Measurements from ENCODE around the gene CLEC2A. TPM values are rescaled to one million over a fixed set of nuclear protein-coding genes. Genes with fewer than 3 reads are reported as not detected.

CLEC2A gene
- total and polyA plus RNA-seq, 2 experiments from 2014 or later, result not detected

- TF ChIP-seq REST (IDR thresholded peaks at IDR 0.05; ENCODE audit: unreplicated experiment) (no peak), ZNF331 (CRISPR knock-in tag; IDR thresholded peaks at IDR 0.05; ENCODE audit: low read depth) (no peak), STAT1 (IDR thresholded peaks at IDR 0.05; ENCODE audit: unreplicated experiment) (no peak), ZNF114 (CRISPR knock-in tag; IDR thresholded peaks at IDR 0.05) (no peak)
These were observed 9.7 kb upstream of the CLEC2A start (continued) for GRCh38 chr12:9941838-9942237.

DNA sequence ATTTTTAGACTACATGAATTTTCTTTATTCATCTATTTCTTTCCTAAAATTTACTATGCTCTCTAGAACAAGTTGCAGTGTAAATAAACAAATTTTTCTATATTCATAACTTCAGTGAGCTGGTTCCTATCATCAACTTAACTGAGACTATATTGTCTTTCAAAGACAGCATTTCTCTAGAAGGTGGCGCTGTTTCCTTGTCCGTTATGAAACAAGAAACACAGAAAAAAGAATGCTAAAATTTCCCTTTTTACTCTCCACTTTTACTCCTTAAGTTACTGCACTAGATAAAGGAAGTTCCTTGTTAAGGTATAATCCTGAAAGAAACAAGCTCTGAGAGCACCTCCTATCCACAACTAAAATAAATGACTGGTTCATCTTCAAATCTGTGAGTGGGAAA lies 8.2 kb upstream of the CLEC2A start:
- H4K20me1 ChIP-seq (replicated peaks; ENCODE audit: insufficient read depth), result no peaks in the 10 kb centered on the region
- Mint-ChIP-seq H3K27ac (no peak overlapping the region), H3K36me3 (ENCODE audit: low read depth) (no peaks in the 10 kb centered on the region), H3K4me3 (no peak overlapping the region), H3K4me1 (no peaks in the 10 kb centered on the region), H3K9me3 (no peaks in the 10 kb centered on the region), H3K27me3 (ENCODE audit: insufficient read depth, low read depth, poor library complexity) (no peaks in the 10 kb centered on the region)
- no peaks in the 10 kb centered on the region for H3K9me2 ChIP-seq (ENCODE audit: insufficient read depth)
- H3K36me3 ChIP-seq (ENCODE audit: insufficient read depth), result no peaks in the 10 kb centered on the region
- H3K4me1 ChIP-seq (ENCODE audit: insufficient read depth), result no peaks in the 10 kb centered on the region
- H3K27me3 ChIP-seq (ENCODE audit: insufficient read depth), result no peaks in the 10 kb centered on the region
- no peaks in the 10 kb centered on the region for H3F3A ChIP-seq (replicated peaks; ENCODE audit: low read depth)
- H3K27ac ChIP-seq (ENCODE audit: low read depth), result no peak overlapping the region
- TF ChIP-seq EZH2 (IDR thresholded peaks at IDR 0.05; ENCODE audit: low read depth, unreplicated experiment) (no peak), ETS1 (IDR thresholded peaks at IDR 0.05) (no peak), CTCF (conservative IDR thresholded peaks at IDR 0.05; ENCODE audit: low read depth in 2 of 2) (peak; percentile 51 to 69), ZNF114 (CRISPR knock-in tag; IDR thresholded peaks at IDR 0.05) (no peak), EZH2phosphoT487 (IDR thresholded peaks at IDR 0.05; ENCODE audit: unreplicated experiment) (no peak)
- TF ChIP-seq, protein P1, sequence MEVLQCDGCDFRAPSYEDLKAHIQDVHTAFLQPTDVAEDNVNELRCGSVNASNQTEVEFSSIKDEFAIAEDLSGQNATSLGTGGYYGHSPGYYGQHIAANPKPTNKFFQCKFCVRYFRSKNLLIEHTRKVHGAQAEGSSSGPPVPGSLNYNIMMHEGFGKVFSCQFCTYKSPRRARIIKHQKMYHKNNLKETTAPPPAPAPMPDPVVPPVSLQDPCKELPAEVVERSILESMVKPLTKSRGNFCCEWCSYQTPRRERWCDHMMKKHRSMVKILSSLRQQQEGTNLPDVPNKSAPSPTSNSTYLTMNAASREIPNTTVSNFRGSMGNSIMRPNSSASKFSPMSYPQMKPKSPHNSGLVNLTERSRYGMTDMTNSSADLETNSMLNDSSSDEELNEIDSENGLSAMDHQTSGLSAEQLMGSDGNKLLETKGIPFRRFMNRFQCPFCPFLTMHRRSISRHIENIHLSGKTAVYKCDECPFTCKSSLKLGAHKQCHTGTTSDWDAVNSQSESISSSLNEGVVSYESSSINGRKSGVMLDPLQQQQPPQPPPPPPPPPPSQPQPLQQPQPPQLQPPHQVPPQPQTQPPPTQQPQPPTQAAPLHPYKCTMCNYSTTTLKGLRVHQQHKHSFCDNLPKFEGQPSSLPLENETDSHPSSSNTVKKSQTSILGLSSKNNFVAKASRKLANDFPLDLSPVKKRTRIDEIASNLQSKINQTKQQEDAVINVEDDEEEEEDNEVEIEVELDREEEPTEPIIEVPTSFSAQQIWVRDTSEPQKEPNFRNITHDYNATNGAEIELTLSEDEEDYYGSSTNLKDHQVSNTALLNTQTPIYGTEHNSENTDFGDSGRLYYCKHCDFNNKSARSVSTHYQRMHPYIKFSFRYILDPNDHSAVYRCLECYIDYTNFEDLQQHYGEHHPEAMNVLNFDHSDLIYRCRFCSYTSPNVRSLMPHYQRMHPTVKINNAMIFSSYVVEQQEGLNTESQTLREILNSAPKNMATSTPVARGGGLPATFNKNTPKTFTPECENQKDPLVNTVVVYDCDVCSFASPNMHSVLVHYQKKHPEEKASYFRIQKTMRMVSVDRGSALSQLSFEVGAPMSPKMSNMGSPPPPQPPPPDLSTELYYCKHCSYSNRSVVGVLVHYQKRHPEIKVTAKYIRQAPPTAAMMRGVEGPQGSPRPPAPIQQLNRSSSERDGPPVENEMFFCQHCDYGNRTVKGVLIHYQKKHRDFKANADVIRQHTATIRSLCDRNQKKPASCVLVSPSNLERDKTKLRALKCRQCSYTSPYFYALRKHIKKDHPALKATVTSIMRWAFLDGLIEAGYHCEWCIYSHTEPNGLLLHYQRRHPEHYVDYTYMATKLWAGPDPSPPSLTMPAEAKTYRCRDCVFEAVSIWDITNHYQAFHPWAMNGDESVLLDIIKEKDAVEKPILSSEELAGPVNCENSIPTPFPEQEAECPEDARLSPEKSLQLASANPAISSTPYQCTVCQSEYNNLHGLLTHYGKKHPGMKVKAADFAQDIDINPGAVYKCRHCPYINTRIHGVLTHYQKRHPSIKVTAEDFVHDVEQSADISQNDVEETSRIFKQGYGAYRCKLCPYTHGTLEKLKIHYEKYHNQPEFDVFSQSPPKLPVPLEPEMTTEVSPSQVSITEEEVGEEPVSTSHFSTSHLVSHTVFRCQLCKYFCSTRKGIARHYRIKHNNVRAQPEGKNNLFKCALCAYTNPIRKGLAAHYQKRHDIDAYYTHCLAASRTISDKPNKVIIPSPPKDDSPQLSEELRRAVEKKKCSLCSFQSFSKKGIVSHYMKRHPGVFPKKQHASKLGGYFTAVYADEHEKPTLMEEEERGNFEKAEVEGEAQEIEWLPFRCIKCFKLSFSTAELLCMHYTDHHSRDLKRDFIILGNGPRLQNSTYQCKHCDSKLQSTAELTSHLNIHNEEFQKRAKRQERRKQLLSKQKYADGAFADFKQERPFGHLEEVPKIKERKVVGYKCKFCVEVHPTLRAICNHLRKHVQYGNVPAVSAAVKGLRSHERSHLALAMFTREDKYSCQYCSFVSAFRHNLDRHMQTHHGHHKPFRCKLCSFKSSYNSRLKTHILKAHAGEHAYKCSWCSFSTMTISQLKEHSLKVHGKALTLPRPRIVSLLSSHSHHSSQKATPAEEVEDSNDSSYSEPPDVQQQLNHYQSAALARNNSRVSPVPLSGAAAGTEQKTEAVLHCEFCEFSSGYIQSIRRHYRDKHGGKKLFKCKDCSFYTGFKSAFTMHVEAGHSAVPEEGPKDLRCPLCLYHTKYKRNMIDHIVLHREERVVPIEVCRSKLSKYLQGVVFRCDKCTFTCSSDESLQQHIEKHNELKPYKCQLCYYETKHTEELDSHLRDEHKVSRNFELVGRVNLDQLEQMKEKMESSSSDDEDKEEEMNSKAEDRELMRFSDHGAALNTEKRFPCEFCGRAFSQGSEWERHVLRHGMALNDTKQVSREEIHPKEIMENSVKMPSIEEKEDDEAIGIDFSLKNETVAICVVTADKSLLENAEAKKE (CRISPR knock-in tag; IDR thresholded peaks at IDR 0.05), result no peak
- DNase-seq (ENCODE audit: low spot score) (peak; percentile 52), ATAC-seq (no peak)
- no peak overlapping the region for H3K4me3 ChIP-seq
- H2AFZ ChIP-seq, result peak overlapping the region; percentile 38; the same call in 1 of the 2 replicates
- no peaks in the 10 kb centered on the region for H3K79me2 ChIP-seq (replicated peaks; ENCODE audit: insufficient read depth)
- no peak overlapping the region for H3K4me2 ChIP-seq
